HUES64 (cell line): Measurements from ENCODE around the gene TBC1D1.

ENCODE experiments used
- H3K27ac ChIP-seq: 2 replicates; pipeline ENCODE4 v1.7.0; 2013; ENCODE audit warnings: low read depth, low read length, inconsistent platforms
- H3K27me3 ChIP-seq: 2 replicates; pipeline ENCODE4 v1.6.1; 2013; ENCODE audit warnings: mild to moderate bottlenecking, low read length; ENCODE audit not compliant: insufficient read depth
- H3K36me3 ChIP-seq: 2 replicates; pipeline ENCODE4 v1.6.1; 2013; ENCODE audit warnings: mild to moderate bottlenecking, low read length; ENCODE audit not compliant: insufficient read depth
- H3K4me1 ChIP-seq: 2 replicates; pipeline ENCODE4 v1.6.1; 2013; ENCODE audit warnings: mild to moderate bottlenecking, low read length, moderate library complexity; ENCODE audit not compliant: insufficient read depth
- H3K4me3 ChIP-seq: 2 replicates; pipeline ENCODE4 v1.5.1; 2013; ENCODE audit warnings: mild to moderate bottlenecking, low read length, moderate library complexity
- H3K9ac ChIP-seq: 2 replicates; pipeline ENCODE4 v1.6.1; 2013; ENCODE audit warnings: mild to moderate bottlenecking, low read depth, low read length
- H3K9me3 ChIP-seq: 2 replicates; pipeline ENCODE4 v1.6.1; 2013; ENCODE audit warnings: low read depth, low read length; ENCODE audit not compliant: insufficient read depth
- WGBS: fragments of 150-250, 120-280 bp; methylation state at CpG from one replicate; pipeline ENCODE4 v1.1.7; 2013; ENCODE audit warnings: missing lambda C conversion rate; 5-methylcytosine and 5-hydroxymethylcytosine counted together

Gene TBC1D1

GRCh38 chr4:38173935-38174518 lies 283.1 kb downstream of the TBC1D1 start:
- no peaks in the 10 kb centered on the region for H3K27me3 ChIP-seq
- H3K36me3 ChIP-seq, result no peaks in the 10 kb centered on the region
- H3K4me1 ChIP-seq, result no peaks in the 10 kb centered on the region
- H3K4me3 ChIP-seq, result no peak overlapping the region
- H3K27ac ChIP-seq, result no peak overlapping the region
- 98% methylated on average over 4 of the region's 4 CpGs for WGBS
- peaks cover 5% of the 10 kb centered on the region for H3K9me3 ChIP-seq
- no peak overlapping the region for H3K9ac ChIP-seq

DNA sequence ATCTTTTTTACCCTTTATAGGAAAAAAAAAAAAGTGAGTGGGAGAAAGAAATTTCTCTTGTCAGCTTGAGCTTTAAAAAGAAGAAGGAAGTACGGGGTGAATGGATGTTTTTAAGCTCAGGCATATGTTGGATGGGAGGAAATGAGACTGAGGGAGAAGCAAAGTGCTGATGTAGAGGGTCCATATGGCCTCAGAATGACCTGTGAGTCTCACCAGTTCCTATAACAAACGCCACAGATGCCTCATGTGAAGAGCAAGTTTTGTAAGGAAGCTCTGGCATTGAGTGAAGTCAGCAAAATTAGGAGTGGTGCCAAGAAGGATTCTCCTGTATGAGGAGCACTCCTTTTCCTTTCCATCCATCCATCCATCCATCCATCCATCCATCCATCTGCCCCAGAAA lies 283.9 kb downstream of the TBC1D1 start:
- H3K9me3 ChIP-seq, result peaks cover 9% of the 10 kb centered on the region
- WGBS, result 87% methylated on average over 2 of the region's 2 CpGs
- no peak overlapping the region for H3K4me3 ChIP-seq
- H3K36me3 ChIP-seq, result no peaks in the 10 kb centered on the region
- H3K27me3 ChIP-seq, result no peaks in the 10 kb centered on the region
- peaks cover 1% of the 10 kb centered on the region; the same call in 1 of the 2 replicates for H3K4me1 ChIP-seq
- no peak overlapping the region for H3K27ac ChIP-seq
- H3K9ac ChIP-seq, result no peak overlapping the region

DNA sequence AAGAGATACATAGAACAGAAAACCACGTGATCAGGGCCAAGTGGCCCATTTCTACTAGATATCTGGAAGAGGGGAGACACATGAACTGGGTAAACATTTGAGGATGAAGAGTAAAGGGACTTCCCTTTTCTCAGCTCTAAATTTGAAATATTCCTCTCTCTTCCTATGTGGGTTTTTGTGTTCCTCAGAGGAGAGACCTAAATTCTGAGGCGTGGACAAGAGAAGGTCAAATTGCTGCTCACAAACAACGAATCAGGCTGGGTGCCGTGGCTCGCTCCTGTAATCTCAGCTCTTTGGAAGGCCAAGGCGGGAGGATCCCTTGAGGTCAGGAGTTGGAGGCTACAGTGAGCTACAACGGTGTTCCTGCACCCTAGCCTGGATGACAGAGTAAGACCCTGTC lies 285.3 kb downstream of the TBC1D1 start:
- Histone ChIP-seq H3K9me3 (peaks cover 9% of the 10 kb centered on the region), H3K4me1 (peaks cover 5% of the 10 kb centered on the region; the same call in 1 of the 2 replicates), H3K9ac (no peak overlapping the region), H3K27me3 (no peaks in the 10 kb centered on the region), H3K4me3 (no peak overlapping the region), H3K36me3 (no peaks in the 10 kb centered on the region), H3K27ac (no peak overlapping the region)
- 93% methylated on average over 7 of the region's 7 CpGs for WGBS

DNA sequence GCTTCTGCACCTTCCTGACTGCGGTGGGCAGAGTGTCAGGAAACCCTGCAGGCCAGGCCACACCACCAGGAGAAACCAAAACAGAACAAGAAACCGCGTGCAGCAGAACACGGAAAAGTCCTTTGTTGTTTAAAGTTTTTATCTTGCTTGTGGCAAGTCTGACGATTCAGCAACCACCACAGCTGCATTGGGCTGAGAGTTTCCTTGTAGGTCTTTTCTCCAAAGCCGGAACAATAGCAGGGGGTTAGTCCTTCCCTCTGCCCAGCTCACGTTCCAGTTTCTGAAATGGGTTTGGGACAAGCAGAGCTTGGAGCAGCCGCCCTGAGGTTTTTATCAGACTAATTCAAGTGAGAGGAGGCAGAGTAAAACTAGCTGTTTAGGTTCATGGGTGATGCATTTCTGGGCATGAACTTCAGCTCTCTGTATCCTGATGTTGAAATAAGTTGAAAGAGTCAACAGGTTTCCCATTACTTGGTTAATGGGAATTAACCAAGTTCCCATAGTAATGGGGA lies 286.2 kb downstream of the TBC1D1 start:
- Histone ChIP-seq H3K9ac (no peak overlapping the region), H3K36me3 (no peaks in the 10 kb centered on the region), H3K27me3 (no peaks in the 10 kb centered on the region), H3K27ac (no peak overlapping the region), H3K4me1 (peaks cover 5% of the 10 kb centered on the region; the same call in 1 of the 2 replicates), H3K9me3 (peaks cover 19% of the 10 kb centered on the region), H3K4me3 (no peak overlapping the region)
- 90% methylated on average over 8 of the region's 8 CpGs for WGBS

DNA sequence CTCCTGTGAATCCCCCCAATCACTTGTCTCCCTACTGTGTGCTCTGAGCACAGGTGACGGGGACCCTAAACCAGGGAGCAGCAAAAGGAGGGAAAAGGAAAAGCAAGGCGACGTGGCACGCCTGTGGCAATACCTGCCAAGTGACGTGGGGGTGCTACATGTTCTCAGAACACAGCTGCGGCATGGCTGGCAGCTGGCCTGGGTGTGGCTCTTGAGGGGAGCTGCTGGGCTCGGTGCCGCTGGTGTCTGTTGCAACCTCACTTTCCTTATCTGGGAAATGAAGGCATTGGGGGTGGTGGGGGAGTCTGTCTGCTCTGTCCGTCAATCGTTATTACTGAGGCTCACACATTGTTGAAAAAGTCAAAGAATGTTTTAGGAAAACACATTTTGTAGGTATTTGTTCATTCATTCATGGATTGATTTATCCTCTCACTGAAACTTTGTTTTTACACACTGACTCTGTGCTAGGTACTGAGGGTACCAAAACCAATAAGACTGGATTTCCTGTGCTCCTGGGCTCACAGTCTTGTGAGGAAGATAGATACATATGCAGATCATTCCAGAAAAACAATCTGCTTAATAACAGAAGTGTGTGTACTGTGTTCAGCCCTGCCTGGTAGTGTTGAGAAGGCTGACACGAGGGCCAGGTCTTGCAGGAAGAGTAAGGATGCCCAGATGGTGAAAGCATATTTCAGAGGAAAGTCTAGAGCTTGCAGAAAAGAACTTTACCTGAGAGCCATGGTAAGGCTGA lies 286.9 kb downstream of the TBC1D1 start:
- no peaks in the 10 kb centered on the region for H3K36me3 ChIP-seq
- H3K4me1 ChIP-seq, result peaks cover 5% of the 10 kb centered on the region; the same call in 1 of the 2 replicates
- WGBS, result 94% methylated on average over 11 of the region's 11 CpGs
- H3K9ac ChIP-seq, result no peak overlapping the region
- no peaks in the 10 kb centered on the region for H3K27me3 ChIP-seq
- H3K4me3 ChIP-seq, result no peak overlapping the region
- H3K27ac ChIP-seq, result no peak overlapping the region
- peaks cover 25% of the 10 kb centered on the region for H3K9me3 ChIP-seq

GRCh38 chr4:38178392-38178995 lies 287.6 kb downstream of the TBC1D1 start:
- 94% methylated on average over 8 of the region's 8 CpGs for WGBS

DNA sequence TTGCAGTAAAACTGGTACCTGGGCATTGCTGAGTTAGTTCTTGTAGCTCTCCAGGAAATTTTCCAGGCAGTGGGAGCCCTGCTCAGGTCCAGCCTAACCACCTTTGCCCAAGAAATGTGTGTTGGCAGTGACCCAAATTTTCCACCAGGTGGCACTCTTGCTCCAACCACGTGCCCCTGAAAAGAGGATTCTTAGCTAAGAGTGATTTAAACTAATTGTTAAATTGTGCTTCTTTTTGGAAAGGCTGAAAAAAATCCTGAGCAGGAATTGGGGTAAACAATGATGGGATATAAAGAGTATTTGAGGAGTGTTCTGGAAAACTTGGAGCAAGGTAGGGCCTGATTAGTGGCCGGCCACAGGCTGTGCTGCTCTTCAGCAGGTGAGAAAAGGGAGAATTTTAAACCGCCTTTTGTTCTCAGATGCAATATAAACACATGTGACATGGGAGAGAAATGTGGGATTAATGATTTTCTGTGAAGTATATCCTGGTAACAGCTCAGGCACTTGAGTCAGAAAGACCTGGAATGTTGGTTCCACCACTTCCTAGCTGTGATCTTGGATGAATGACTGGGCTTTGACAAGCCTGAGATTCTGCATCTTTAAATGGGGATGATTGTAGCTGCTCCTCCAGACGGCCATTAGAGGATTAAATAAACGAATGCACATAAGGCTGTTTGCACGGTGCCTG lies 288.9 kb downstream of the TBC1D1 start:
- H3K4me3 ChIP-seq, result no peak overlapping the region
- peaks cover 5% of the 10 kb centered on the region; the same call in 1 of the 2 replicates for H3K4me1 ChIP-seq
- no peaks in the 10 kb centered on the region for H3K27me3 ChIP-seq
- peaks cover 25% of the 10 kb centered on the region for H3K9me3 ChIP-seq
- H3K36me3 ChIP-seq, result no peaks in the 10 kb centered on the region
- H3K27ac ChIP-seq, result no peak overlapping the region
- WGBS, result 63% methylated on average over 6 of the region's 6 CpGs
- no peak overlapping the region for H3K9ac ChIP-seq

More at GRCh38 chr4:38178392-38178995, 287.6 kb downstream of the TBC1D1 start:
- H3K9me3 ChIP-seq, result peaks cover 25% of the 10 kb centered on the region
- H3K36me3 ChIP-seq, result no peaks in the 10 kb centered on the region
- H3K27me3 ChIP-seq, result no peaks in the 10 kb centered on the region
- peaks cover 5% of the 10 kb centered on the region; the same call in 1 of the 2 replicates for H3K4me1 ChIP-seq
- no peak overlapping the region for H3K4me3 ChIP-seq
- no peak overlapping the region for H3K27ac ChIP-seq
- H3K9ac ChIP-seq, result no peak overlapping the region

DNA sequence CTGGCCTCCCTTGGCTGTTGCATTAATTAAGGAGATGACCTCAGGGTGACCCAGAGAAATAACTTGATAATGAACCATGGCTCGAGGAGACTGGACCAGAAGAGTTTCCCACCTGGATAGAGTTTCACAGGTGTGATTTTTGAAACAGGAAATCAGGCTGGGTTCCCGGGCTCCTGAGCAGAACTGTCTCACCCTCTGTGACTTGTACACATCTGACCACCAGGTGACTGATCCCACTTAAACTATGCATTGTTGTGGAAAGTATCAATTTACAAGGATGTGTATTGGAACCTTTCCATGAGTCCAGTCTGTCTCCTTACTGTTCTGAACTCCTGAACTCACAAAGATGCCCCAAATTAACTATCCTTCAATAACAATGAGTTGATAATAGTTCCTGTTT lies 289.6 kb downstream of the TBC1D1 start:
- Histone ChIP-seq H3K9me3 (peaks cover 25% of the 10 kb centered on the region), H3K27me3 (no peaks in the 10 kb centered on the region), H3K4me1 (peaks cover 5% of the 10 kb centered on the region; the same call in 1 of the 2 replicates), H3K27ac (no peak overlapping the region), H3K9ac (no peak overlapping the region), H3K36me3 (no peaks in the 10 kb centered on the region), H3K4me3 (no peak overlapping the region)
- 79% methylated on average over 2 of the region's 2 CpGs for WGBS

GRCh38 chr4:38181286-38181685 lies 290.4 kb downstream of the TBC1D1 start:
- H3K9me3 ChIP-seq, result peaks cover 25% of the 10 kb centered on the region
- H3K9ac ChIP-seq, result no peak overlapping the region
- H3K27ac ChIP-seq, result no peak overlapping the region
- peaks cover 5% of the 10 kb centered on the region; the same call in 1 of the 2 replicates for H3K4me1 ChIP-seq
- WGBS, result 93% methylated on average over 3 of the region's 3 CpGs
- no peak overlapping the region for H3K4me3 ChIP-seq
- no peaks in the 10 kb centered on the region for H3K36me3 ChIP-seq
- H3K27me3 ChIP-seq, result no peaks in the 10 kb centered on the region

- peaks cover 25% of the 10 kb centered on the region for H3K9me3 ChIP-seq
- no peak overlapping the region for H3K4me3 ChIP-seq
- H3K4me1 ChIP-seq, result peaks cover 5% of the 10 kb centered on the region; the same call in 1 of the 2 replicates
- no peaks in the 10 kb centered on the region for H3K27me3 ChIP-seq
- no peak overlapping the region for H3K9ac ChIP-seq
- H3K27ac ChIP-seq, result no peak overlapping the region
- no peaks in the 10 kb centered on the region for H3K36me3 ChIP-seq
- WGBS, result 98% methylated on average over 39 of the region's 40 CpGs
These were observed 291.6 kb downstream of the TBC1D1 start for GRCh38 chr4:38182334-38182998.
